CD4-positive, alpha-beta T cell treated with Interleukin-17A for 1 hour (primary cell): ENCODE results near the gene NCOA1.
"Not testable (repeated sequence)": the region's sequence is repeated elsewhere in the genome, so short reads cannot be mapped to it uniquely, and the experiment has no call there.

ENCODE experiments used
- DNase-seq: peaks from one replicate; pipeline ENCODE4 v3.0.0-alpha.2; 2020

NCOA1 gene

DNA sequence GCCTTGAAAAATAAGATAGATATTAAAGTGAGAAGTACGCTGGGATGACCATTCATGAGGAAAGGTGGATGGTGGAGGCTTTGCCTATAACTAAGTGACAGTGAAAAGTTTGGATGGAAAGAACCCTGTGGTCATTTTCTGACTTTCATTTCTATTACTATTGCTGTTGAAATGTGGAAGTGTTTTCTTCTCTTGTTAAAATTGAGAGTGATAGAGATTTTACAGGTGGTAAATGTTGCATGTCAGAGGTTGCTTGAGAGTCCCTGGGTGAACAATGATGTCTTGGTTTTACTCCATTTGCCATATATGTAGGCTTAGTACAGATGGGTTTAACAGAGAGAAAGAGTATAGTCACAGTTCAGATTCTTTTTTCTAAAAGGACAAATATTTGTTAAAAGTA lies 18.4 kb downstream of the NCOA1 start:
- no peak for DNase-seq

DNA sequence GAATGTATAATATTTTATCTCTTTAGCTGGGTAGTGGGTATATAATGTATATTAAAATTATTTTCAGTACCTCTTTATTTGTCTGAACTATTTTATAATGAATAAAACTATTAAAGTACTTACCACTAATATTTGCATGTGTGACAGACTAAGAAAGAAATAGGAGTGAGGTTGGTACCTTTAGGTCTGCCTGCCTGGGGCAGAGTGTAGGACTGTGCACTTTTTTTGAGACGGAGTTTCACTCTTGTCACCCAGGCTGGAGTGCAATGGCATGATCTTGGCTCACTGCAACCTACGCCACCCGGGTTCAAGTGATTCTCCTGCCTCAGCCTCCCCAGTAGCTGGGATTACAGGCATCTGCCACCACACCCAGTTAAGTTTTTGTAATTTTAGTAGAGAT lies 18.8 kb downstream of the NCOA1 start:
- DNase-seq, result no peak

- DNase-seq, result no peak
These were observed 19.7 kb downstream of the NCOA1 start for GRCh38 chr2:24510771-24511170.

GRCh38 chr2:24511198-24511597 lies 20.1 kb downstream of the NCOA1 start:
- no peak for DNase-seq

DNA sequence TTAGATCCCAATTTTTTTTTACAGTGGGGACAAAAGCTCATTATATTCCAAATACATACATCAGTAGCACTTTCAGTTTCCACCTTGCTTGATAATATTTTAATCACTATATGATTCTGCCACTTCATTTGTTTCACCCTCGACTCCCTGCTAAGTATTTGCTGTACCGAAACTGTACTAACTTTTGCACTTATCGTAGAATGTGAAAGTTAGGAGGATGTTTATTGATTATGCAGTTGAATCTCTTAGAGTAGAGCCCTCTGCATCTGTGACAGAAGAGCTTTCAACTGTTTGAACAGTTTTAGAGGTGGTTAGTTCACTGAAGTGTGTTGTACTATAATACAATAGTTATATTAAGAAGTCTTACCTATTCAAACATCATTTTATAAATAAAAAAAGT lies 20.8 kb downstream of the NCOA1 start:
- DNase-seq, result no peak

DNA sequence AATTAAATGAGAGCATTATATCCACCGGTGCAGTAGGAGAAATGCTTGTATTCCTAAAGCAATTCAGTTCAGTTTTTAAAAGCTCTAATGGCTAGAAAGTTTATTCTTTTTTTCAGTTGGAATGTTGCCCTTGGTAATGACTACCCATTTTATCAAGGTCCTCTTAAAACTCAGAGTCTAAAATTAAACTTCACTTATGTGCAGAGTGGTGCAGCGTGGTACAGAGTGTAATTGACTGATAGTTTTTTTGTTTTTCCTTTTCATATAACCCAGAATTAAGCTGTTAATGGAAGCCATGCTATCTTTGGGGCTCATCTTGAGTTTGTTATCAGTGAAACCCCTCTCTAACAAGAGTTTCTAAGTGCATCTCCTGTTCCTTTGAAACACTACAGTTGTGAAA lies 21.4 kb downstream of the NCOA1 start:
- no peak for DNase-seq

DNA sequence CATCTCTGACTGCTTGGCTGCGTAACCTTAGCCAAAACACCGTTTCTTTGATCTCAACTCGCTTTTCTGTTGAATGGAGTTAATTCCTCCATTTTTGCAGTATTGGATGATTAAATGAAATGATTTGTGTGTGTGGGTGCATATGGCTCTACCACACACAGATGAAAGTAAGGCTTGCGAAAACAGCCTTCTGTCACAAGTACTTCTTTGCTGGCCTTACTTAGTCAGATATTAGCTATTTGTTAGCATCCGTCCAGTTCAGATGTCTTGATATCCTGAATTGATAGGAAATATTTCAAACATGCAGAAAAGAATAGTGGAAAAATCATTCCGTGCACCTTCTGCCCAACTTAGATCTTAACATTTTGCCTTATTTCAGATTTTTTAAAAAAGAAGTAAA lies 21.8 kb downstream of the NCOA1 start:
- no peak for DNase-seq

DNA sequence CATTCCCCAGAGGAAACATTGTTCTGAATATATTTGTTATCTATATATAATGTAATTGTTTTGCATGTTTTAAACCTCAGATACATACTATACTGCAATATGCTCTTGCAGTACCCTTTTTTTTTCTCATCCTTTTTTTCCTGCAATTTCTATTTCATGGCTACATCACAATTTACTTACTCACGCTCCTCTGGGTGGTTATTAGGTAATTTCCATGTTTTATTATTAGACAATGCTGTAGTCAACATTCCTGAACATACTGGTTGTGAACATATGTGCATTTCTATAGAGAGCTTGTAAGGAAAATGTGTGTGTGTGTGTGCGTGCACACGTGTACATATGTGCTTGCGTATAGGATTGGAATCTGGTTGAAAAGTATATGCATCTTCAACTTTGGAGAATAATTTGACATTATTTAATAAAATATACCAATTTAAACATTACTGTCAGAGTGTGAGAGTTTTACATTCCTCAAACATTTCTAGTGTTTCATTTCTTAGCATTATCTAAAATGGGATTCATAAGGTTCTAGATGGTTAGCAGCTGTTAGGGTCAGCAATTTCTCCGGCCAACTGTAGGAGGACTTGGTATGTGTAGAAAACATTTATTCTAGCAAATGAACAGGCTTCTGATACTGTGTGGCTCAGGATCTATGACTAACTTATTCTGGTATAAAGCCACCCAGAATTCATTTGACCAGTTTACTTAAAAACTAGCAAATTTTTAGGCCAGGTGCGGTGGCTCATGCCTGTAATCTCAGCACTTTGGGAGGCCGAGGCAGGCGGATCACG lies 22.4 kb downstream of the NCOA1 start:
- DNase-seq, result no peak

- no peak for DNase-seq
These were observed 23.8 kb downstream of the NCOA1 start for GRCh38 chr2:24514820-24515219.

GRCh38 chr2:24515335-24515734 lies 24.3 kb downstream of the NCOA1 start:
- DNase-seq, result no peak

- no peak for DNase-seq
These were observed 24.8 kb downstream of the NCOA1 start for GRCh38 chr2:24515831-24516230.

DNA sequence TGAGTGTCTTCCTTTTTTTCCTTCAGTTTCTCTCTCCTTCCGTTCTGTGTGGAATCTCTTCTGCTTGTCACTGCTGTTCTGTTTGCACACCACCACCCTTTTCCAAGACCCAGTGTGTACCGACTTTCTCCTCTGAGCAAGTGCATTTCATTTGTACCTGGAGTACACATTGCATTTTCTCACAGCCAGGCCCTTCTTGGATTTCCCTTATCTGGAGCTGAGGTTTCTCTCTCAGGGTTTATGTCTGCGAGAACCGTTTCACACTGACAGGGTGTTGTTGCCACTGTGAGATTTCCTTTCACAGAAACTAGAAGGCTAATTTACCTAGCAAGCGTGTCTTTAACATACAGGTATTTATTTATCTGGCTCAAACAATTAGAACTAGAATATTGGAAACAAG lies 26.2 kb downstream of the NCOA1 start:
- DNase-seq, result peak; percentile 28

DNA sequence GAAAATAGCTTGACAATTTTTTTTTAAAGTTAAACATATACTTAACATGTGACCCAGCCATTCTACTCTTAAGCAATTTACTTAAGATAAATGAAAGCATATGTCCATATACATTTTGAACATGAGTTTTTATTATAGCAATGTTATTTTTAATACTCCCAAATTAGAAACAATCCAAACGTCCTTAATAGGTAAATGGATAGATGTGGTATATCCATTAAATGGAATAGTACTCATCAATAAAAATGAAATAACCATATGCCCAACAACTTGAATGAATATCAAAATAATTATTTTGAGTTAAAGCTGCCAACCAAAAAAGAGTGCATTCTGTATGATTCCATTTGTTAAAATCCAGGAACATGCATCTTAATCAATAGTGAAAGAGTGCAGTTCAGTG lies 29.1 kb downstream of the NCOA1 start:
- DNase-seq, result no peak

DNA sequence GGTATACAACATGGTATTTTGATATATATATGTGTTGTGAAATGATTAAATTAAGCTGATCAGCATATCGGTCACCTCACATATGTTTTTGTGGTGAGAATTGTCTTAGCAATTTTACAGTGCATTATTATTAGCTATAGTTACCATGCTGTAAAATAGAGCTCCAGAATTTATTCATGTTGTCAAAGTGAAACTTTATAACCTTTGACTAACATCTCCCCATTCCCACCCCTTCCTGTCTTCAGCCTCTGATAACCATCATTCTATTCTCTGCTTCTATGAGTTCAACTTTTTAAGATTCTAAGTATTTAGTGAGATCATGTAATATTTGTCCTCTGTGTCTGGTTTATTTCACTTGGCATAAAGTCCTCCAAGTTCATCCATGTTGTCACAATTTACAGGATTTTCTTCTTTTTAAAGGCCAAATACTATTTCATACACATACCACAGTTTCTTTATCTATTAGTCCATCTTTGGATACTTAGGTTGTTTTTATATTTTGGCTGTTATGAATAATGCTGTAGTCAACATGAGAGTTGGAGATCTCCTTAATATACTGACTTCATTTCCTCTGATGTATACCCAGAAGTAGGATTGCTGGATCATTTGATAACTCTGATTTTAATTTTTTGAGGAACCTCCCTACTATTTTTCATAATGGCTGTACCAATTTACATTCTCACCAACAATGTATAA lies 30.3 kb downstream of the NCOA1 start:
- DNase-seq, result no peak

GRCh38 chr2:24521975-24522639 lies 31.1 kb downstream of the NCOA1 start:
- DNase-seq, result no peak

DNA sequence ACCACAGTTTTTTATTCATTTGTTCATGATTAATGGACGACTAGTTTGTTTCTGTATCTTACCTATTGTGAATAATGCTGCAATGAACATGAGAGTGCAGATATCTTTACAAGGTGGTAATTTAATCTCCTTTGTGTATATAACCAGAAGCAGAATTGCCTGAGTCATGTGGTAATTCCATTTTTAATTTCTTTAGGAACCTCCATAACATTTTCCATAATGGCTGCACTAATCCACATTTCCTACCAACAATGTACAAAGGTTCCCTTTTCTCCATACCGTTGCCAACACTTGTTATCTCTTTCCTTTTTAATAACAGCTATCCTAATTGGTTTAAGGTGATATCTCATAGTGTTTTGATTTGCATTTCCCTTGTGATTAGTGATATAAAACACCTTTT lies 36.5 kb downstream of the NCOA1 start:
- no peak for DNase-seq

GRCh38 chr2:24530796-24531195 lies 39.7 kb downstream of the NCOA1 start:
- no peak for DNase-seq

DNA sequence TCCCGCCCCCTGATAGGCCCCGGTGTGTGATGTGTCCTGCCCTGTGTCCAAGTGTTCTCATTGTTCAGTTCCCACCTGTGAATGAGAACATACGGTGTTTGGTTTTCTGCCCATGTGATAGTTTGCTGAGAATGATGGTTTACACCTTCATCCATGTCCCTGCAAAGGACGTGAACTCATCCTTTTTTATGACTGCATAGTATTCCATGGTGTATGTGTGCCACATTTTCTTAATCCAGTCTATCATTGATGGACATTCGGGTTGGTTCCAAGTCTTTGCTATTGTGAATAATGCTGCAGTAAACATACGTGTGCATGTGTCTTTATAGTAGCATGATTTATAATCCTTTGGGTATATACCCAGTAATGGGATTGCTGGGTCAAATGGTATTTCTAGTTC lies 40.6 kb downstream of the NCOA1 start:
- DNase-seq, result not testable (repeated sequence)

DNA sequence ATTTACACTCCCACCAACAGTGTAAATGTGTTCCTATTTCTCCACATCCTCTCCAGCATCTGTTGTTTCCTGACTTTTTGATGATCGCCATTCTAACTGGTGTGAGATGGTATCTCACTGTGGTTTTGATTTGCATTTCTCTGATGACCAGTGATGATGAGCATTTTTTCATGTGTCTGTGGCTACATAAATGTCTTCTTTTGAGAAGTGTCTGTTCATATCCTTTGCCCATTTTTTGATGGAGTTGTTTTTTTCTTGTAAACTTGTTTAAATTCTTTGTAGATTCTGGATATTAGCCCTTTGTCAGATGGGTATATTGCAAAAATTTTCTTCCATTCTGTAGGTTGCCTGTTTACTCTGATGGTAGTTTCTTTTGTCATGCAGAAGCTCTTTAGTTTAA lies 41.0 kb downstream of the NCOA1 start:
- DNase-seq, result not testable (repeated sequence)

DNA sequence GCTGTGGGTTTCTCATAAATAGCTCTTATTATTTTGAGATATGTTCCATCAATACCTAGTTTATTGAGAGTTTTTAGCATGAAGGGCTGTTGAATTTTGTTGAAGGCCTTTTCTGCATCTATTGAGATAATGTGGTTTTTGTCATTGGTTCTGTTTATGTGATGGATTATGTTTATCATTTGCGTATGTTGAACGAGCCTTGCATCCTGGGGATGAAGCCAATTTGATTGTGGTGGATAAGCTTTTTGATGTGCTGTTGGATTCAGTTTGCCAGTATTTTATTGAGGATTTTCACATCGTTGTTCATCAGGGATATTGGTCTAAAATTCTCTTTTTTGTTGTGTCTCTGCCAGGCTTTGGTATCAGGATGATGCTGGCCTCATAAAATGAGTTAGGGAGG lies 42.5 kb downstream of the NCOA1 start:
- not testable (repeated sequence) for DNase-seq

- no peak for DNase-seq
These were observed 47.7 kb downstream of the NCOA1 start for GRCh38 chr2:24538720-24539119.

GRCh38 chr2:24539258-24539657 lies 48.2 kb downstream of the NCOA1 start:
- no peak for DNase-seq

DNA sequence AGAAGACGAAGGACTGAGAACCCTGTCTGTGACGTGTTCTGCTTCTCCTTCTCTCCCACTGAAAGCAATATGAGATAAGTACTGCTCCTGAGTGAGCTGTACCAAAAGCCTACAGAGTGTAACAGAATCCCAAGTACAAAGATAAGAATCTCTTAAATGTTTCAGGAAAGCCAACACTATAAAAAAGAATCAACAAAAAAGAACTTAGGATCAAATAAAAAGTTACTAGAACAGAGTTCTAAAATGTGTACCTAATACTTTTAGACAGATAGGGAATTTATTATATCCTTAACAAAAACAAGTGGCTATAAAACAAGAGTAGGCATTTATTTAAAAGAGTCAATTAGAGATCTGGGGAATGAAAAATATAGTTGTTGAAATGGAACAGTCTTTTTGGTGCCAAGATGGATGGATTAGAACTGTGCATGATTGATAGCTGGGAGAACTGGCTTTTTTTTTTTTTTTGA lies 49.0 kb downstream of the NCOA1 start:
- no peak for DNase-seq

DNA sequence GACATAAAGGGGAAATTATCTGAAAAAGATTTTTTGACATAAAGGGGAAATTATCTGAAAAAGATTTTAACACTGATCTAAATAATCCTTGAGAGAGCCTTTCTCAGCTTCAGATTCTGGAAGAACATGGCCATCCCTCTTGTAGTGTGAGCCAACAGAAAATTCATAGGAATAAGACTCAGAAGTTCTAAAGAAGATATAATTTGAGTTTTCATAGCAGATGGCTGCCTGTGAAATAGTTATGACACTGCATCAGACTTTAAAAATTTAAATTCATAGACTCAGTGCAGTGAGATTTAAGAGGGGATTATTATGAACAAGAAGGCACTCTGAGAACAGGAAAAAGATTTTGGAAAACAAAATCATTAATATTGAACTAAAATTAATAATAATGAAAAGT lies 50.6 kb downstream of the NCOA1 start:
- no peak for DNase-seq
